ENCODE data around the gene CPSF4L. TPM values are rescaled to one million over a fixed set of nuclear protein-coding genes. Genes with fewer than 3 reads are reported as not detected.

The CPSF4L gene
- total and polyA plus RNA-seq, 2 of the 13 experiments (the other 11 are each of a cell fraction or from before 2014, with no cell fraction given) = 0.73 to 1.6 TPM

- 0 out of 2 replicates have a peak, but pooled peaks cover 4% of the 10 kb centered on the region for H3K9me3 ChIP-seq (ENCODE audit: low read length)
- H3K27me3 ChIP-seq (ENCODE audit: control insufficient read depth in 1 of 2, insufficient read depth in 2 of 2, low read length in 2 of 2) = no peaks in the 10 kb centered on the region
- 14% methylated on average over 9 of the region's 9 CpGs for WGBS (ENCODE audit: low lambda C conversion rate)
- BruUV-seq (replicated peaks) = no TSS peak
- DNase-seq (ENCODE audit: low spot score) (no peak), ATAC-seq (peak; percentile 42), FAIRE-seq (no peak)
- ChIA-PET CTCF (ENCODE audit: low intra/inter-chr PET ratio, low total read pairs) (no interaction called here), POLR2A (interaction anchor here (1.5 to 2.0 kb wide), 4 partner anchors 10 to 42 kb away, joined by 6 to 12 read pairs (median 9); no protein-coding TSS in a partner anchor)
- H3K4me3 ChIP-seq (replicated peaks in 1 of 3; ENCODE audit: insufficient read depth in 1 of 3, low read depth in 2 of 3, low read length in 3 of 3) = peak overlapping the region; percentile 29 to 64 (median 34); a peak in 5 of 6 replicates
- peak overlapping the region; percentile 56 for H3K27ac ChIP-seq (ENCODE audit: extremely low read length, insufficient read depth, low read length)
- peak overlapping the region; percentile 86 for H3K4me2 ChIP-seq (ENCODE audit: low read depth, low read length)
- no peaks in the 10 kb centered on the region for H3K36me3 ChIP-seq (replicated peaks in 1 of 2; ENCODE audit: control insufficient read depth in 1 of 2, insufficient read depth in 2 of 2, low read length in 2 of 2)
- intact Hi-C loops (cut with micrococcal nuclease; ENCODE audit: unreplicated experiment) = no loop called here
- H4K20me1 ChIP-seq (ENCODE audit: insufficient read depth, low read length) = no peaks in the 10 kb centered on the region
- H3K79me2 ChIP-seq (ENCODE audit: insufficient read depth, low read length) = no peaks in the 10 kb centered on the region
- H3K9ac ChIP-seq (ENCODE audit: insufficient read depth, low read depth, low read length) = peak overlapping the region; percentile 60
- in situ Hi-C loops (cut with HindIII; ENCODE audit: extremely low pct_ligation_motif_present, low pct_unique_long_range_greater_than_20kb) = no loop called here
- no peak overlapping the region for H2AFZ ChIP-seq (ENCODE audit: low read length)
- H3K4me1 ChIP-seq (ENCODE audit: insufficient read depth, low read length) = peaks cover 87% of the 10 kb centered on the region
- TF ChIP-seq ZXDC (CRISPR knock-in tag; IDR thresholded peaks at IDR 0.05) = no peak
- TF ChIP-seq GPBP1L1 (CRISPR knock-in tag; IDR thresholded peaks at IDR 0.05) = no peak
- TF ChIP-seq CREM (IDR thresholded peaks at IDR 0.05) = no peak
- TF ChIP-seq CREM (CRISPR knock-in tag; IDR thresholded peaks at IDR 0.05) = no peak
- no peak for TF ChIP-seq LRRFIP1 (CRISPR knock-in tag; conservative IDR thresholded peaks at IDR 0.05)
- no peak for TF ChIP-seq ZNF770 (CRISPR knock-in tag; IDR thresholded peaks at IDR 0.05)
- TF ChIP-seq ZNF10 (CRISPR knock-in tag; IDR thresholded peaks at IDR 0.05; ENCODE audit: borderline replicate concordance, low read depth) = no peak
- TF ChIP-seq ZNF143 (CRISPR knock-in tag; IDR thresholded peaks at IDR 0.05) = no peak
- TF ChIP-seq DZIP1 (CRISPR knock-in tag; IDR thresholded peaks at IDR 0.05) = peak; percentile 50; the same call in 1 of the 2 replicates
These were observed 7.1 kb upstream of the CPSF4L start for GRCh38 chr17:73268582-73269328.

Data from HepG2 (cell line).